Activated CD8-positive, alpha-beta T cell treated with anti-CD3 and anti-CD28 coated beads for 36 hours (primary cell): ENCODE data around the gene KEL. TPM values are rescaled to one million over a fixed set of nuclear protein-coding genes. Genes with fewer than 3 reads are reported as not detected.

Experiments
- ATAC-seq: fragments of 200-7000 bp; cut with Tn5 transposase; one replicate; pipeline ENCODE4 v1.10.0; 2021; ENCODE audit warnings: mild to moderate bottlenecking, moderate library complexity
- CTCF ChIA-PET: fragments of 350-600 bp; sonication (Branson Sonifier 250); formaldehyde crosslinking; loops from one replicate; lab custom pipeline; 2021; ENCODE audit warnings: antibody characterized with exemption; lab: Charles Lee
- POLR2A ChIA-PET: fragments of 350-600 bp; sonication (Branson Sonifier 250); formaldehyde crosslinking; loops from one replicate; lab custom pipeline; 2021; ENCODE audit warnings: antibody characterized with exemption; lab: Charles Lee
- DNase-seq: peaks from one replicate; pipeline ENCODE4 v3.0.0-alpha.2; 2020
- H3K27ac Mint-ChIP-seq: one replicate; pipeline ENCODE4 v1.8.0; 2021; ENCODE audit warnings: mild to moderate bottlenecking, mixed read lengths
- H3K27me3 Mint-ChIP-seq: one replicate; pipeline ENCODE4 v1.8.0; 2021; ENCODE audit warnings: mixed read lengths
- H3K36me3 Mint-ChIP-seq: one replicate; pipeline ENCODE4 v1.8.0; 2021; ENCODE audit warnings: low read depth, mixed read lengths
- H3K4me1 Mint-ChIP-seq: one replicate; pipeline ENCODE4 v1.8.0; 2021; ENCODE audit warnings: low read depth, mixed read lengths
- H3K4me3 Mint-ChIP-seq: one replicate; pipeline ENCODE4 v1.8.0; 2021; ENCODE audit warnings: mild to moderate bottlenecking, moderate library complexity, mixed read lengths
- H3K9me3 Mint-ChIP-seq: one replicate; pipeline ENCODE4 v1.8.0; 2021; ENCODE audit warnings: mixed read lengths
- intact Hi-C: fragments of 100-400 bp; cut with micrococcal nuclease; formaldehyde crosslinking; loops from one replicate; pipeline ENCODE4 v1.10.0; 2022
- total RNA-seq, 2 experiments: library from RNA; stranded (reverse); gene quantifications; one replicate each; pipeline ENCODE4 v1.2.3, GENCODE V29; 2021
- TF ChIP-seq, protein P1 (sequence below): fragments of 200-600 bp; IDR thresholded peaks from one replicate; pipeline ENCODE4 v1.8.0; 2022; ENCODE audit warnings: antibody characterized with exemption, mild to moderate bottlenecking

The KEL gene
- total RNA-seq, 2 experiments from 2014 or later, result 0.45 to 0.49 TPM

DNA sequence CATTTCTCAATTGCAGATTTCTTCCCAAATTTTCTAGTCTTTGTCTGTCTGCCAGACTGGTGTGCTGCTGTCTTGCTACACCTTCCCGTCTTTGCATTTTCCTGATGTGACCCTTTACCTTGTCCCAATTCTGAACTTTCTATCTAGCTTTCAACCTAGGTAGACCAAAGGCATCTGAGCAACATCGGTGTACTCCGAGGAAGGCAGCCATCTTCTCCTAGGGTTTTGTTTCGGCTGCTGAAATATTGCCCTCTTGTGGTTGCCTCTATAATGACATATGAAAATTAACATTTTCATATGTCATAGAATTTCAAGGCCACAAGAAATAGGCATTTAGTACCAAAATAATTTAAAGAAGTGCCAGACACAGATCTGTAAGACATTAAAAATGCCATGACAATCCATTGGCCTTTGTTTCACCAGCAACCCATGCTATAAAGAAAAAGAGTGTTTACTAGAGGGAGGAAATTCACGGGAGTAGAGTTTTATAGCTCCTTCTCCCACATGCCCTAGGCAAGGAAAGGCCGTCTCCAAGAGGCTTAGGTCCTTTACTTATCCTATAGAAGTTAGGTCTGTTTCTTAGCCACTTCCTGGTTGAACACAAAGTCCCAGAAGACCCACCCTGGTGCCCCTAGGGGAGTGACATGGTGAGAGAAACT, 41.4 kb upstream of the KEL start:
- Mint-ChIP-seq H3K27ac (no peak overlapping the region), H3K36me3 (no peaks in the 10 kb centered on the region), H3K9me3 (no peaks in the 10 kb centered on the region), H3K4me3 (peak overlapping the region; percentile 57), H3K4me1 (peaks cover 9% of the 10 kb centered on the region), H3K27me3 (peaks cover 3% of the 10 kb centered on the region)
- CTCF ChIA-PET, result interaction anchor here (0.6 to 15.9 kb wide), 40 partner anchors 8 to 1028 kb away, joined by 3 to 380 read pairs (median 6); partner anchors contain the start of genes EPHB6 and TAS2R40
- POLR2A ChIA-PET, result interaction anchor here (0.9 kb wide), 1 partner anchor 149 kb away, joined by 3 read pairs; the partner anchor contains the start of gene EPHB6
- intact Hi-C loops, result loop anchor here (2.0 kb wide), 1 partner anchor 123 kb away; no protein-coding TSS in a partner anchor
- TF ChIP-seq, protein P1, sequence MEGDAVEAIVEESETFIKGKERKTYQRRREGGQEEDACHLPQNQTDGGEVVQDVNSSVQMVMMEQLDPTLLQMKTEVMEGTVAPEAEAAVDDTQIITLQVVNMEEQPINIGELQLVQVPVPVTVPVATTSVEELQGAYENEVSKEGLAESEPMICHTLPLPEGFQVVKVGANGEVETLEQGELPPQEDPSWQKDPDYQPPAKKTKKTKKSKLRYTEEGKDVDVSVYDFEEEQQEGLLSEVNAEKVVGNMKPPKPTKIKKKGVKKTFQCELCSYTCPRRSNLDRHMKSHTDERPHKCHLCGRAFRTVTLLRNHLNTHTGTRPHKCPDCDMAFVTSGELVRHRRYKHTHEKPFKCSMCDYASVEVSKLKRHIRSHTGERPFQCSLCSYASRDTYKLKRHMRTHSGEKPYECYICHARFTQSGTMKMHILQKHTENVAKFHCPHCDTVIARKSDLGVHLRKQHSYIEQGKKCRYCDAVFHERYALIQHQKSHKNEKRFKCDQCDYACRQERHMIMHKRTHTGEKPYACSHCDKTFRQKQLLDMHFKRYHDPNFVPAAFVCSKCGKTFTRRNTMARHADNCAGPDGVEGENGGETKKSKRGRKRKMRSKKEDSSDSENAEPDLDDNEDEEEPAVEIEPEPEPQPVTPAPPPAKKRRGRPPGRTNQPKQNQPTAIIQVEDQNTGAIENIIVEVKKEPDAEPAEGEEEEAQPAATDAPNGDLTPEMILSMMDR, result peak; percentile 57
- peak; percentile 71 for ATAC-seq
- peak; percentile 45 for DNase-seq

GRCh38 chr7:143002898-143003297, 40.7 kb upstream of the KEL start:
- no peak for ATAC-seq
- H3K4me3 Mint-ChIP-seq, result peak overlapping the region; percentile 57
- intact Hi-C loops, result loop anchor here (2.0 kb wide), 1 partner anchor 122 kb away; no protein-coding TSS in a partner anchor
- no peaks in the 10 kb centered on the region for H3K9me3 Mint-ChIP-seq
- TF ChIP-seq, protein P1, result no peak
- H3K4me1 Mint-ChIP-seq, result peaks cover 7% of the 10 kb centered on the region
- no peak for DNase-seq
- POLR2A ChIA-PET, result interaction anchor here (0.9 kb wide), 1 partner anchor 148 kb away, joined by 3 read pairs; the partner anchor contains the start of gene EPHB6
- peaks cover 2% of the 10 kb centered on the region for H3K27me3 Mint-ChIP-seq
- CTCF ChIA-PET, result interaction anchor here (0.6 to 15.9 kb wide), 47 partner anchors 9 to 1027 kb away, joined by 3 to 380 read pairs (median 5); partner anchors contain the start of genes EPHB6 and TAS2R40
- no peak overlapping the region for H3K27ac Mint-ChIP-seq
- H3K36me3 Mint-ChIP-seq, result no peaks in the 10 kb centered on the region

DNA sequence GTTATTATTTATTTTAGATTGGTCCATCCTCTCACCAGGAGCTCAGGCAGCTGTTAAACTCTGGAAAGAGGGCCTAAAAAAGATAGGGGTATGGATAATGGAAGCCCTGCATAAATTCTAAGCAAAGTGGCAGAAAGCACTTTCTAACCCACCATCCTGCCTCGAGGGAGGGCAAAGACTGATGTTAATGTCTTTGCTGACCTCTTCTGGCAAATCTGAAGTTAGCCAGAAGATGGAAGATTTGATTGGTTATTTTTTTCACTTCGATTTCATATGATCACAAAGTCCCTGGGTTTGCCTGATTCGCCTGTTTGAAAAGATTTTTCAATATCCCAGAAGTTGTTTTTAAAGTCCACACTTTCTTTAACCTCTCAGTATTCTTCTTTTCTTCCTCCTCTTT, 39.9 kb upstream of the KEL start:
- CTCF ChIA-PET, result interaction anchor here (0.6 to 15.9 kb wide), 35 partner anchors 9 to 698 kb away, joined by 3 to 380 read pairs (median 5); partner anchors contain the start of genes EPHB6 and TAS2R40
- Mint-ChIP-seq H3K4me1 (peaks cover 5% of the 10 kb centered on the region), H3K27me3 (no peaks in the 10 kb centered on the region), H3K36me3 (no peaks in the 10 kb centered on the region), H3K4me3 (no peak overlapping the region), H3K9me3 (no peaks in the 10 kb centered on the region), H3K27ac (no peak overlapping the region)
- DNase-seq (peak; percentile 19), ATAC-seq (no peak)
- TF ChIP-seq, protein P1, result no peak
- intact Hi-C loops, result loop anchor here (2.0 kb wide), 1 partner anchor 121 kb away; no protein-coding TSS in a partner anchor
- POLR2A ChIA-PET, result no interaction called here

- Mint-ChIP-seq H3K4me3 (no peak overlapping the region), H3K27me3 (no peaks in the 10 kb centered on the region), H3K27ac (no peak overlapping the region), H3K4me1 (peaks cover 5% of the 10 kb centered on the region), H3K9me3 (no peaks in the 10 kb centered on the region), H3K36me3 (no peaks in the 10 kb centered on the region)
- ATAC-seq (no peak), DNase-seq (no peak)
- TF ChIP-seq, protein P1, result no peak
- intact Hi-C loops, result no loop called here
- POLR2A ChIA-PET, result no interaction called here
- CTCF ChIA-PET, result interaction anchor here (1.0 to 15.9 kb wide), 8 partner anchors 11 to 697 kb away, joined by 3 to 380 read pairs (median 20); partner anchors contain the start of gene TAS2R40
Observed at GRCh38 chr7:143000648-143001047, 38.5 kb upstream of the KEL start.

DNA sequence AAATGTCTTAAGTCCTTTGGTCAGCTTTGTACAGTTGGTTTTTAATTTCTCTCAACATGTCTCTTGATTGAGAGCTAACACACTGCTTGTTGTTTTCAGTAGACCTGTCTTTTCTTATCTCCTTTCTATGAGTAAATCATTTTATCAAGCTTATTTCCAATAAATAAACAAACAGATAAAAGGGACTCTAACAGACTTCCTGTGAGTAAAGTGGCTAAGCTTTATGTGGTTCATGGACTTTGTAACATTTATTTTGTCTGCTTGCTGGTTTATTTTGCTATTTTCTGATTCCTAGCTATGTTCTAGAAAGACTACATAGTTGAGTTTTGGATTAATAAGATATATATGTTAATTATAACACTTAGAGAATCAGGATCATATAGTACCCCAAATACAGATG, 37.6 kb upstream of the KEL start:
- intact Hi-C loops, result no loop called here
- Mint-ChIP-seq H3K27me3 (no peaks in the 10 kb centered on the region), H3K36me3 (no peaks in the 10 kb centered on the region), H3K4me1 (peaks cover 5% of the 10 kb centered on the region), H3K27ac (no peak overlapping the region), H3K9me3 (no peaks in the 10 kb centered on the region), H3K4me3 (no peak overlapping the region)
- POLR2A ChIA-PET, result no interaction called here
- CTCF ChIA-PET, result interaction anchor here (1.3 to 15.9 kb wide), 5 partner anchors 8 to 219 kb away, joined by 3 to 380 read pairs (median 6); partner anchors contain the start of genes EPHB6 and TAS2R40
- ATAC-seq, result no peak
- DNase-seq, result no peak
- TF ChIP-seq, protein P1, result no peak
